Measurements from ENCODE around the gene ALDH3A2. TPM values are rescaled to one million over a fixed set of nuclear protein-coding genes. Genes with fewer than 3 reads are reported as not detected.

The ALDH3A2 gene
- total RNA-seq, 4 donors from 2014 or later = 385 to 619 (median 435) TPM

Other genes starting within 250 kb of the ALDH3A2 start
- gene RNF112, start 237.5 kb upstream of the ALDH3A2 start, total RNA-seq = 1 to 10 TPM in 3 of 4 donors, under 1 TPM in 1; 0.54 to 4.2 (median 1.3) TPM
- gene SLC47A1, start 114.9 kb upstream of the ALDH3A2 start, total RNA-seq = 10 to 100 TPM in 3 of 4 donors, 1 to 10 TPM in 1; 9.7 to 62.7 (median 30.6) TPM
- 1 to 10 TPM in 2 of 4 donors, under 1 TPM in 1, not detected in 1; 0.49 to 6.1 (median 2.5) TPM for gene SLC47A2, start 67.8 kb downstream of the ALDH3A2 start, total RNA-seq
- gene ALDH3A1, start 99.5 kb downstream of the ALDH3A2 start, total RNA-seq = 10 to 100 TPM; 28.3 to 93.0 (median 64.0) TPM
- 10 to 100 TPM in 3 of 4 donors, 1 to 10 TPM in 1; 10.0 to 24.8 (median 19.7) TPM for gene ULK2, start 219.2 kb downstream of the ALDH3A2 start, total RNA-seq

All from lower leg skin (tissue), 4 donors.